Smooth muscle cell (in vitro differentiated cells): ENCODE measurements around the gene GPR65. TPM values are rescaled to one million over a fixed set of nuclear protein-coding genes. Genes with fewer than 3 reads are reported as not detected.
"Not testable (repeated sequence)": the region's sequence is repeated elsewhere in the genome, so short reads cannot be mapped to it uniquely, and the experiment has no call there.

Experiments used
- DNase-seq: peaks from one replicate; lab custom pipeline; 2025; ENCODE audit not compliant: unreplicated experiment; lab: John Stamatoyannopoulos, UW
- H2AFZ ChIP-seq: fragments of 200-600 bp; sonication (generic); 2 replicates; pipeline ENCODE4 v1.6.0; 2016; ENCODE audit warnings: antibody characterized with exemption, low read depth, mild to moderate bottlenecking
- H3F3A ChIP-seq: fragments of 200-600 bp; sonication (generic); 2 replicates; pipeline ENCODE4 v1.6.0; 2017; ENCODE audit warnings: antibody characterized with exemption, low read depth
- H3K27ac ChIP-seq: fragments of 200-600 bp; sonication (generic); 2 replicates; pipeline ENCODE4 v1.5.1; 2016; ENCODE audit warnings: low read depth, mild to moderate bottlenecking
- H3K27me3 ChIP-seq: fragments of 200-600 bp; sonication (generic); 2 replicates; pipeline ENCODE4 v1.6.1; 2016; ENCODE audit warnings: low read depth, mild to moderate bottlenecking
- H3K36me3 ChIP-seq: fragments of 200-600 bp; sonication (generic); 2 replicates; pipeline ENCODE4 v1.5.1; 2016; ENCODE audit warnings: low read depth
- H3K4me1 ChIP-seq: fragments of 200-600 bp; sonication (generic); 2 replicates; pipeline ENCODE4 v1.5.1; 2016; ENCODE audit warnings: low read depth
- H3K4me2 ChIP-seq: fragments of 200-600 bp; sonication (generic); 2 replicates; pipeline ENCODE4 v1.6.0; 2016; ENCODE audit warnings: mild to moderate bottlenecking
- H3K4me3 ChIP-seq: fragments of 200-600 bp; sonication (generic); 2 replicates; pipeline ENCODE4 v1.5.1; 2016; ENCODE audit warnings: mild to moderate bottlenecking
- H3K79me2 ChIP-seq: fragments of 200-600 bp; sonication (generic); 2 replicates; pipeline ENCODE4 v1.6.0; 2016; ENCODE audit warnings: low read depth, mild to moderate bottlenecking
- H3K9ac ChIP-seq: fragments of 200-600 bp; sonication (generic); 2 replicates; pipeline ENCODE4 v1.6.0; 2016; ENCODE audit warnings: low read depth
- H3K9me3 ChIP-seq: fragments of 200-600 bp; sonication (generic); replicated peaks from 2 replicates; pipeline ENCODE4 v1.5.1; 2016; ENCODE audit warnings: low read depth
- H4K20me1 ChIP-seq: fragments of 200-600 bp; sonication (generic); 2 replicates; pipeline ENCODE4 v1.6.0; 2016; ENCODE audit warnings: low read depth
- WGBS: methylation state at CpG from one replicate; pipeline ENCODE4 v1.1.7; 2016; ENCODE audit warnings: low lambda C conversion rate; 5-methylcytosine and 5-hydroxymethylcytosine counted together
- polyA plus RNA-seq: library from polyadenylated mRNA; unstranded; fragments of >200 nt; fragmentation: Nextera tagmentation; extraction: Ambion mirVana; gene quantifications from 2 replicates; pipeline ENCODE4 v1.2.1, GENCODE V29; 2016
- total RNA-seq: library from RNA; depleted of rRNA; stranded (reverse); fragments of >200 nt; gene quantifications from 2 replicates; pipeline ENCODE4 v1.2.3, GENCODE V29; 2014
- TF ChIP-seq, protein P1 (sequence below): fragments of 200-600 bp; sonication (generic); IDR thresholded peaks from 2 replicates; pipeline ENCODE4 v1.5.1; 2017; ENCODE audit warnings: borderline replicate concordance, mild to moderate bottlenecking, antibody characterized with exemption; ENCODE audit not compliant: insufficient read depth, poor library complexity, severe bottlenecking

The GPR65 gene
- total and polyA plus RNA-seq, 2 experiments from 2014 or later, result 0.09 TPM; not detected in 1

DNA sequence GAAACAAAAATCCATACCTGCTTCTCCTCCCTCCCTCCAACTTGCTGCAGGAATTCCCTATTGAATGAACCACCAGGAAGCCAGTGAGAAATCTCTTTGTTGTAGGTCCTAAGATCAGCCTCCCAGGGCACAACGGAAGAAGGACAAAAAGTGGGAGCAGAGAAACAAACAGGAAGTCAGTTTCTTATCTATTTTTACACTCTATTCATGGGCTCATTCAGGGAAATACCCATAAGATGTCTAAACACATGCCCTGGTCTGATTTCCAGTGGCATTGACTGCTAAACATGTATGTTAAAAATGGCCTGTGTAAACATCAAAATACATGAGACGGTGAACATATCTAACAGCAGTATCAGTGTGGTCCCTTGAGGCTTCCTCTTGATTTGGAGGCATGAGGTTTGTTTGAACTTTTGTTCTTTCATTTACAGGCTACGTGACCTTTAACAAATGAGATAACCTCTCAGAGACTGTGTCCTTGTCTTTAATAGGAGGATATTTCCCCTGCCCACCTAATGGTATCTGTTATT, 18.8 kb downstream of the GPR65 start:
- Histone ChIP-seq H3K27ac (no peak overlapping the region), H4K20me1 (no peaks in the 10 kb centered on the region), H3K36me3 (no peaks in the 10 kb centered on the region), H3K4me2 (no peak overlapping the region), H3K9me3 (no peaks in the 10 kb centered on the region), H3K4me1 (peaks cover 15% of the 10 kb centered on the region), H3K4me3 (no peak overlapping the region), H3K27me3 (no peaks in the 10 kb centered on the region), H3K79me2 (no peaks in the 10 kb centered on the region), H2AFZ (no peak overlapping the region), H3F3A (no peaks in the 10 kb centered on the region), H3K9ac (no peak overlapping the region)
- TF ChIP-seq, protein P1, sequence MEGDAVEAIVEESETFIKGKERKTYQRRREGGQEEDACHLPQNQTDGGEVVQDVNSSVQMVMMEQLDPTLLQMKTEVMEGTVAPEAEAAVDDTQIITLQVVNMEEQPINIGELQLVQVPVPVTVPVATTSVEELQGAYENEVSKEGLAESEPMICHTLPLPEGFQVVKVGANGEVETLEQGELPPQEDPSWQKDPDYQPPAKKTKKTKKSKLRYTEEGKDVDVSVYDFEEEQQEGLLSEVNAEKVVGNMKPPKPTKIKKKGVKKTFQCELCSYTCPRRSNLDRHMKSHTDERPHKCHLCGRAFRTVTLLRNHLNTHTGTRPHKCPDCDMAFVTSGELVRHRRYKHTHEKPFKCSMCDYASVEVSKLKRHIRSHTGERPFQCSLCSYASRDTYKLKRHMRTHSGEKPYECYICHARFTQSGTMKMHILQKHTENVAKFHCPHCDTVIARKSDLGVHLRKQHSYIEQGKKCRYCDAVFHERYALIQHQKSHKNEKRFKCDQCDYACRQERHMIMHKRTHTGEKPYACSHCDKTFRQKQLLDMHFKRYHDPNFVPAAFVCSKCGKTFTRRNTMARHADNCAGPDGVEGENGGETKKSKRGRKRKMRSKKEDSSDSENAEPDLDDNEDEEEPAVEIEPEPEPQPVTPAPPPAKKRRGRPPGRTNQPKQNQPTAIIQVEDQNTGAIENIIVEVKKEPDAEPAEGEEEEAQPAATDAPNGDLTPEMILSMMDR, result no peak
- DNase-seq, result no peak
- 37% methylated on average over 3 of the region's 3 CpGs for WGBS

GRCh38 chr14:88024252-88025086, 19.5 kb downstream of the GPR65 start:
- WGBS, result 24% methylated on average over 11 of the region's 11 CpGs
- H3K27ac ChIP-seq, H3K9me3 ChIP-seq: not testable (repeated sequence)

DNA sequence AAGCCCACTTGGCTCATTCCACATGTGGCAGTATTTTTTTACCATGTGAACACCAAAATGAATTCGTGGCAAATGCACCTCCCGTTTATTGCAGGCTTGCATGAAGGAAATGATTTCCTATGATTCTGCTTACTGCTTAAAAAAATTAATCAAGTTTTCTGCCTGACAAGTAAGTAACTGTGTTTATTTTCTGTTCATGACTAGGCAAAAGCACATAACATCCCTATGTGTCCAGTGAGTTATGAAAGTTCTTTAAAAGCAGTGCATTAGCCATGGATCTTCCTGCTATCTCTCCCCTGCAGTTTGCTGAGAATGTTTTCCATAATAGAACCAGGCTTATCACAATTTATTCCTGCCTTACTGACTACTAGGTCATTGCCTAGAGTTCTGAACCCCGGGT, 20.4 kb downstream of the GPR65 start:
- WGBS, result 58% methylated on average over 3 of the region's 3 CpGs
- Histone ChIP-seq H2AFZ (no peak overlapping the region), H3K4me3 (peak overlapping the region; percentile 6), H3K79me2 (no peaks in the 10 kb centered on the region), H3K4me1 (peaks cover 15% of the 10 kb centered on the region), H3K4me2 (peak overlapping the region; percentile 44), H3K36me3 (no peaks in the 10 kb centered on the region), H3K9ac (no peak overlapping the region), H3K27ac (no peak overlapping the region), H4K20me1 (no peaks in the 10 kb centered on the region), H3K9me3 (no peaks in the 10 kb centered on the region), H3K27me3 (no peaks in the 10 kb centered on the region), H3F3A (no peaks in the 10 kb centered on the region)
- DNase-seq, result no peak
- TF ChIP-seq, protein P1, result no peak

More at GRCh38 chr14:88024252-88025086, 19.5 kb downstream of the GPR65 start:
- not testable (repeated sequence) for H3K36me3 ChIP-seq, H4K20me1 ChIP-seq, H3K79me2 ChIP-seq, H3K27me3 ChIP-seq, H3K9ac ChIP-seq, DNase-seq, H3F3A ChIP-seq
- peak overlapping the region; percentile 66 for H2AFZ ChIP-seq
- H3K4me2 ChIP-seq, result peak overlapping the region; percentile 44
- peak overlapping the region; percentile 6 for H3K4me3 ChIP-seq
- H3K4me1 ChIP-seq, result peaks cover 15% of the 10 kb centered on the region

DNA sequence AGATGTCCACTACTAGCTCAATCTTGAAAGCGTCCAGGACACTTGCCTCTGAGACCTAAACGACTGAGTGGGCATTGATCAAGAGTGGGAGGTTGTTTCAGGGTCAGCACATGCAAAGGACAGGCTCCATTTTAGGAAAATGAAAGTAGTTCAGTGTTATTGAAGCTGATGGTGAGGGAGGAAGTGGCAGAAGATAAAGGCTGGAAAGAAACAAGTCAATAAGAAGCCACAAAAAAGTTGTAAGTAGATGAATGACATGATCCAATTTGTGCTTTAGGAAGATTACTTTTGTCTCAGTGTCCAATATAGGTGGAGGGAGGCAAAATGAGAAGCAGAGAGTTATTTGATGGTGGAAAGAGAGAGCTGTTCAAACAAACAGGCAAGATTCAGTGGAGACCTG, 22.0 kb downstream of the GPR65 start:
- Histone ChIP-seq H3K4me1 (peaks cover 15% of the 10 kb centered on the region), H3K27ac (no peak overlapping the region), H3F3A (no peaks in the 10 kb centered on the region), H3K36me3 (no peaks in the 10 kb centered on the region), H3K9ac (no peak overlapping the region), H3K9me3 (no peaks in the 10 kb centered on the region), H3K4me2 (no peak overlapping the region), H2AFZ (no peak overlapping the region), H3K4me3 (no peak overlapping the region), H3K79me2 (no peaks in the 10 kb centered on the region), H4K20me1 (no peaks in the 10 kb centered on the region), H3K27me3 (no peaks in the 10 kb centered on the region)
- TF ChIP-seq, protein P1, result no peak
- DNase-seq, result no peak
- 61% methylated on average over 2 of the region's 2 CpGs for WGBS
